GM12864 (cell line): ENCODE results near the gene UROC1.

ENCODE experiments used
- DNase-seq: peaks from one replicate; pipeline ENCODE4 v3.0.0-alpha.2; 2011; ENCODE audit warnings: low read depth
- H3K4me3 ChIP-seq: 2 replicates; pipeline ENCODE4 v1.5.1; 2011; ENCODE audit warnings: mild to moderate bottlenecking, low read depth, low read length, control low read depth
- CTCF ChIP-seq: IDR thresholded peaks from 2 replicates; pipeline ENCODE4 v1.5.1; 2011; ENCODE audit warnings: low read depth, mild to moderate bottlenecking, moderate library complexity, low read length, control low read depth, inconsistent platforms; ENCODE audit errors: missing control alignments

Gene UROC1

GRCh38 chr3:126494204-126494969, 23.2 kb downstream of the UROC1 start:
- H3K4me3 ChIP-seq, result no peak overlapping the region
- no peak for DNase-seq
- TF ChIP-seq CTCF, result no peak

GRCh38 chr3:126493739-126494138, 23.8 kb downstream of the UROC1 start:
- DNase-seq, result no peak
- TF ChIP-seq CTCF, result no peak
- no peak overlapping the region for H3K4me3 ChIP-seq

- no peak for DNase-seq
- TF ChIP-seq CTCF, result no peak
- no peak overlapping the region for H3K4me3 ChIP-seq
These were observed 24.5 kb downstream of the UROC1 start for GRCh38 chr3:126493051-126493450.

- no peak for DNase-seq
- no peak overlapping the region for H3K4me3 ChIP-seq
- no peak for TF ChIP-seq CTCF
These were observed 26.2 kb downstream of the UROC1 start for GRCh38 chr3:126491221-126492013.

GRCh38 chr3:126490619-126491018, 27.0 kb downstream of the UROC1 start:
- no peak overlapping the region for H3K4me3 ChIP-seq
- DNase-seq, result no peak
- TF ChIP-seq CTCF, result no peak

GRCh38 chr3:126488886-126489569, 28.5 kb downstream of the UROC1 start:
- H3K4me3 ChIP-seq, result no peak overlapping the region
- no peak for DNase-seq
- TF ChIP-seq CTCF, result no peak
